ENCODE results near the gene DROSHA. TPM values are rescaled to one million over a fixed set of nuclear protein-coding genes. Genes with fewer than 3 reads are reported as not detected.
"Not testable (repeated sequence)": the region's sequence is repeated elsewhere in the genome, so short reads cannot be mapped to it uniquely, and the experiment has no call there.

The DROSHA gene
- total RNA-seq, 1 donor from 2014 or later = 58.6 TPM

DNA sequence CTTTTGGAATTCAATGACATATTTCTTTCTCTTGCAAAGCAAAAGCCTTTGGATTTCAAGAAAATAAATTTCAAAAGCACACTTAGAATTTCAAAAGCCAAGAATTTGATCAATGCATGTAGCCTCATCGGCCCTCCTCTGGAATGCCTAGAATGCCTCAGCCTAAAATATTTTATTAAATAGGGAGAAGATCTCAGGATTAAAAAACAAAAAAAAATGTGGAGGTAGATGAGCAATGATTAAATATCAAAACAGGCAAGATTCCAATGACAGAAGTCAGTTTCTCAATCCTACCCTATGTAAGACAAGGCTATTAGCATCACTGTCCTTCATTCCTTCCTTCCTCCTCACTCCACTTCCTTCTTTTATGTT is 169.4 kb downstream of the DROSHA start:
- no peak for DNase-seq (ENCODE audit: low read depth)
- TF ChIP-seq, protein P1, sequence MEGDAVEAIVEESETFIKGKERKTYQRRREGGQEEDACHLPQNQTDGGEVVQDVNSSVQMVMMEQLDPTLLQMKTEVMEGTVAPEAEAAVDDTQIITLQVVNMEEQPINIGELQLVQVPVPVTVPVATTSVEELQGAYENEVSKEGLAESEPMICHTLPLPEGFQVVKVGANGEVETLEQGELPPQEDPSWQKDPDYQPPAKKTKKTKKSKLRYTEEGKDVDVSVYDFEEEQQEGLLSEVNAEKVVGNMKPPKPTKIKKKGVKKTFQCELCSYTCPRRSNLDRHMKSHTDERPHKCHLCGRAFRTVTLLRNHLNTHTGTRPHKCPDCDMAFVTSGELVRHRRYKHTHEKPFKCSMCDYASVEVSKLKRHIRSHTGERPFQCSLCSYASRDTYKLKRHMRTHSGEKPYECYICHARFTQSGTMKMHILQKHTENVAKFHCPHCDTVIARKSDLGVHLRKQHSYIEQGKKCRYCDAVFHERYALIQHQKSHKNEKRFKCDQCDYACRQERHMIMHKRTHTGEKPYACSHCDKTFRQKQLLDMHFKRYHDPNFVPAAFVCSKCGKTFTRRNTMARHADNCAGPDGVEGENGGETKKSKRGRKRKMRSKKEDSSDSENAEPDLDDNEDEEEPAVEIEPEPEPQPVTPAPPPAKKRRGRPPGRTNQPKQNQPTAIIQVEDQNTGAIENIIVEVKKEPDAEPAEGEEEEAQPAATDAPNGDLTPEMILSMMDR (conservative IDR thresholded peaks at IDR 0.05; ENCODE audit: low read depth, low read length) = no peak
- H3K4me3 ChIP-seq (ENCODE audit: low read depth, low read length) = no peak overlapping the region

DNA sequence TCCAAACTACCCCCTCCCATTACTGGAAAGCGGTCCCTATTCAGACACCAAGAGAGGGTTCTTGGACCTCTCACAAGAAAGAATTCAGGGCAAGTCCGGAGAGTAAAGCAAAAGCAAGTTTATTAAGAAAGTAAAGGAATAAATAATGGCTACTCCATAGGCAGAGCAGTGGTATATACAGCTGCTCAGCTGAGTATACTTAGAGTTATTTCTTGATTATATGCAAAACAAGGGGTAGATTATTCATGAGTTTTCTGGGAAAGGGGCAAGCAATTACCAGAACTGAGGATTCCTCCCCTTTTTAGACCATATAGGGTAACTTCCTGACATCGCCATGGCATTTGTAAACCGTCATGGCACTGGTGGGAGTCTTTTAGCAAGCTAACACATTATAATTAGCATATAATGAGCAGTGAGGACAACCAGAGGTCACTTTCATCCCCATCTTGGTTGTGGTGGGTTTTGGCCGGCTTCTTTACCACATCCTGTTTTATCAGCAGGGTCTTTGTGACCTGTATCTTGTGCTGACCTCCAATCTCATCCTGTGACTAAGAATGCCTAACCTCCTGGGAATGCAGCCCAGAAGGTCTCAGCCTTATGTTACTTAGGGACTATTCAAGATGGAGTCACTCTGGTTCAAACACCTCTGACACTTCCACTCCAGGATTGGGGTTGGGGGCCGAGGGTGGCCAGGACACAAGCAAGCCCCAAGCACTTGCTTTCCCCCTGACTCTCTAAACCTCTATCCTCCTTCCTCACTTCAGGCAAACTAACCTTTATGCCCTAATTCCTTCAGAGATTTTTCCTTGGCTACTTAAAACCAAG is 170.0 kb downstream of the DROSHA start:
- not testable (repeated sequence) for DNase-seq (ENCODE audit: low read depth); H3K4me3 ChIP-seq (ENCODE audit: low read depth, low read length)

DNA sequence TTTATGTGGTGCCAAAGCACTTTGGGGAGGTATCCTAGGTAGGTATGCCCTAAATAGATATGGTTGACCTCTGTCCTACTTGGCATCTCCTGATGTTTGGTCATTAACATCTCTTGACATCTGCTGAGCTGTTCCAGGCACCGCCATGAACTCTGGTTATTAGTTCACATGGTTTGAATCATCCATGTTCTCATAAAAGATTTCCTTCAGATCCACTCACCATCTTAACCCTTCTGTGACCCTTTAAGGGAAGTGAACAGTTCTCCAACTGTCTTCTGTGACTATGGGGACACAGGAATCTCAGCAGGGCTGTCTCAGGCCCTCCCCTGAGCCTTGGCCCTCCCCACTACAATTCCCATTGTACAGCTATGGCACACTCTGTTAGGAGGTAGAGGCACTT is 170.7 kb downstream of the DROSHA start:
- peak; percentile 46 for DNase-seq (ENCODE audit: low read depth)
- H3K4me3 ChIP-seq (ENCODE audit: low read depth, low read length) = no peak overlapping the region
- TF ChIP-seq, protein P1 (conservative IDR thresholded peaks at IDR 0.05; ENCODE audit: low read depth, low read length) = no peak

DNA sequence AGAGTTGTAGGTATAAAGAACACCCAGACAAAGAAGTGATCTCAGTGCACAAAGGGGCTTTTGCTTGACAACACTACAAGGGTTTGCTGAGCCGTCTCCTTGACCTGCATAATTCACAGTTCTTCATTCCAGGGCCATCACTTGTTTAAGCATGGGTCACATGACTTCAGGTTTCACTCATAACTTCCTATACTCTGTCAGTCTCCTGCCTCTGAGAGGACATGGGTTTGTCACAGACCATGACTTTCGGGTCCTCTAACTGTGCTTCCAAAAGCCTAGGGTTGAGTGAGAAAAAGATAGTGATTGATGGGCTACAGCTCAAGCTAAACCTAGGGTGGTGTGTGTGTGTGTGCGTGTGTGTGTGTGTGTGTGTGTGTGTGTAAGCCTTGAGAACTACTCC is 172.1 kb downstream of the DROSHA start:
- TF ChIP-seq, protein P1 (conservative IDR thresholded peaks at IDR 0.05; ENCODE audit: low read depth, low read length) = no peak
- H3K4me3 ChIP-seq (ENCODE audit: low read depth, low read length) = no peak overlapping the region
- no peak for DNase-seq (ENCODE audit: low read depth)

DNA sequence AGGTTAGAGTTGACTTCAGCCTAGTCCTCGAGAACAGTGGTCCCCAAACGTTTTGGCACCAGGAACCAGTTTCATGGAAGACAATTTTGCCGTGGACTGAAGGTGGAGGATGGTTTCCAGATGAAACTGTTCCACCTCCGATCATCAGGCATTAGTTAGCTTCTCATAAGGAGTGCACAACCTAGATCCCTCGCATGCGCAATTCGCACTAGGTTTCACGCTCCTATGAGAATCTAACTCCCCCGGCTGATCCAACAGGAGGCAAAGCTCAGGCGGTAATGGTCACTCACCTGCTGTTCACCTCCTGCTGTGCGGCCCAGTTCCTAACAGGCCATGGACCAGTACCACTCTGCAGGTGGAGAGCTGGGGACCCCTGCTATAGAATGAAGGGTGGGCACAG is 174.9 kb downstream of the DROSHA start:
- TF ChIP-seq, protein P1 (conservative IDR thresholded peaks at IDR 0.05; ENCODE audit: low read depth, low read length) = no peak
- H3K4me3 ChIP-seq (ENCODE audit: low read depth, low read length) = no peak overlapping the region
- DNase-seq (ENCODE audit: low read depth) = no peak

DNA sequence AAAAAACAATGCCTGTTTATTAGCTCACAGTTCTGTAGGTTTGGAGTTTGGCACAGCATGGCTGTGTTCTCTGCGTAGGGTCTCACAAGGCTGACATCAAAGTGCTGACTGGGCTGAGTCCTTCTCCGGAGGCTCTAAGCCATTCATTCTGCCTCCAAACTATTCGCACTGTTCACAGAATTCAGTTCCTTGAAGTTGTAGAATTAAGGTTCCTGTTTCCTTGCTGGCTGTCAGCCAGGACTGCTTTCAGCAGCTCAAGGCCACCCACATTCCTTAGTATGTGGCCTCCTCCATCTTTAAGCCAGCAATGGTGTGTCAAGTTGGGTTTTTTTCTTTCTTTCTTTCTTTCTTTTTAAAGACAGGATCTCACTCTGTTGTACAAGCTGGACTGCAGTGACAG is 176.6 kb downstream of the DROSHA start:
- no peak for DNase-seq (ENCODE audit: low read depth)
- TF ChIP-seq, protein P1 (conservative IDR thresholded peaks at IDR 0.05; ENCODE audit: low read depth, low read length) = no peak
- H3K4me3 ChIP-seq (ENCODE audit: low read depth, low read length) = no peak overlapping the region

Other genes starting within 250 kb of the DROSHA start
- 19.8 and 25.0 TPM in 2 replicates for gene C5orf22, start 208 bp upstream of the DROSHA start, total RNA-seq
- 1.8 and 8.4 TPM in 2 replicates for gene PDZD2, start 107.0 kb upstream of the DROSHA start, total RNA-seq

Data from epithelial cell of proximal tubule (primary cell).